Parathyroid adenoma (tissue), 2 donors: Measurements from ENCODE around the gene CTXND2.

Experiments used
- H2AFZ ChIP-seq: fragments of 300-600 bp; sonication (generic); one replicate; pipeline ENCODE4 v1.7.0; 2017; ENCODE audit warnings: antibody characterized with exemption, mild to moderate bottlenecking
- H3K27ac ChIP-seq: fragments of 300-600 bp; sonication (generic); one replicate; pipeline ENCODE4 v1.7.0; 2017
- H3K27me3 ChIP-seq: fragments of 300-600 bp; sonication (generic); one replicate; pipeline ENCODE4 v1.7.0; 2017; ENCODE audit warnings: low read length; ENCODE audit not compliant: control insufficient read depth, insufficient read depth
- H3K36me3 ChIP-seq: fragments of 300-600 bp; sonication (generic); one replicate; pipeline ENCODE4 v1.7.0; 2017; ENCODE audit warnings: low read length; ENCODE audit not compliant: control insufficient read depth, insufficient read depth
- H3K4me1 ChIP-seq: fragments of 300-600 bp; sonication (generic); one replicate; pipeline ENCODE4 v1.7.0; 2017; ENCODE audit warnings: control low read depth
- H3K4me2 ChIP-seq: fragments of 300-600 bp; sonication (generic); one replicate; pipeline ENCODE4 v1.7.0; 2017; ENCODE audit warnings: low read length
- H3K4me3 ChIP-seq: fragments of 300-600 bp; sonication (generic); one replicate; pipeline ENCODE4 v1.7.0; 2017; ENCODE audit warnings: low read depth, low read length
- H3K79me2 ChIP-seq: fragments of 300-600 bp; sonication (generic); one replicate; pipeline ENCODE4 v1.7.0; 2017; ENCODE audit warnings: control low read depth
- H3K9ac ChIP-seq: fragments of 300-600 bp; sonication (generic); one replicate; pipeline ENCODE4 v1.7.0; 2017; ENCODE audit warnings: mild to moderate bottlenecking
- H3K9me3 ChIP-seq: fragments of 300-600 bp; sonication (generic); one replicate; pipeline ENCODE4 v1.7.0; 2017; ENCODE audit warnings: low read length; ENCODE audit not compliant: control insufficient read depth
- CTCF ChIP-seq: fragments of 300-600 bp; sonication (generic); IDR thresholded peaks from one replicate; pipeline ENCODE4 v1.7.0; 2017; ENCODE audit warnings: antibody characterized with exemption, mild to moderate bottlenecking
- donor health status: primary hyperparathyroidism.

CTXND2 gene

GRCh38 chr1:150944856-150945255 is 57.9 kb downstream of the CTXND2 start:
- Histone ChIP-seq H3K4me1 (no peaks in the 10 kb centered on the region), H2AFZ (no peak overlapping the region), H3K79me2 (no peaks in the 10 kb centered on the region), H3K27me3 (no peaks in the 10 kb centered on the region), H3K36me3 (no peaks in the 10 kb centered on the region), H3K4me2 (no peak overlapping the region), H3K4me3 (no peak overlapping the region), H3K27ac (no peak overlapping the region), H3K9ac (no peak overlapping the region), H3K9me3 (no peaks in the 10 kb centered on the region)
- TF ChIP-seq CTCF = no peak

GRCh38 chr1:150954708-150955107 is 67.8 kb downstream of the CTXND2 start:
- no peak overlapping the region for H3K9ac ChIP-seq
- no peak overlapping the region for H3K4me3 ChIP-seq
- no peaks in the 10 kb centered on the region for H3K79me2 ChIP-seq
- no peak for TF ChIP-seq CTCF
- H3K4me1 ChIP-seq = no peaks in the 10 kb centered on the region
- no peak overlapping the region for H3K4me2 ChIP-seq
- H3K27me3 ChIP-seq = no peaks in the 10 kb centered on the region
- no peak overlapping the region for H2AFZ ChIP-seq
- no peaks in the 10 kb centered on the region for H3K9me3 ChIP-seq
- H3K27ac ChIP-seq = no peak overlapping the region
- no peaks in the 10 kb centered on the region for H3K36me3 ChIP-seq

GRCh38 chr1:150955280-150955679 is 68.3 kb downstream of the CTXND2 start:
- Histone ChIP-seq H3K9me3 (no peaks in the 10 kb centered on the region), H3K36me3 (no peaks in the 10 kb centered on the region)
- no peak for TF ChIP-seq CTCF

GRCh38 chr1:150957666-150958065 is 70.7 kb downstream of the CTXND2 start:
- H2AFZ ChIP-seq = no peak overlapping the region
- H3K4me1 ChIP-seq = no peaks in the 10 kb centered on the region
- H3K9me3 ChIP-seq = no peaks in the 10 kb centered on the region
- no peak overlapping the region for H3K4me2 ChIP-seq
- H3K79me2 ChIP-seq = no peaks in the 10 kb centered on the region
- no peak overlapping the region for H3K27ac ChIP-seq
- TF ChIP-seq CTCF = no peak
- no peaks in the 10 kb centered on the region for H3K27me3 ChIP-seq
- no peak overlapping the region for H3K4me3 ChIP-seq
- H3K36me3 ChIP-seq = no peaks in the 10 kb centered on the region
- no peak overlapping the region for H3K9ac ChIP-seq

More at GRCh38 chr1:150955280-150955679, 68.3 kb downstream of the CTXND2 start:
- H2AFZ ChIP-seq = no peak overlapping the region
- H3K4me3 ChIP-seq = no peak overlapping the region
- H3K27me3 ChIP-seq = no peaks in the 10 kb centered on the region
- H3K27ac ChIP-seq = no peak overlapping the region
- no peak overlapping the region for H3K4me2 ChIP-seq
- no peaks in the 10 kb centered on the region for H3K4me1 ChIP-seq
- no peaks in the 10 kb centered on the region for H3K79me2 ChIP-seq
- no peak overlapping the region for H3K9ac ChIP-seq

- Histone ChIP-seq H2AFZ (no peak overlapping the region), H3K9me3 (no peaks in the 10 kb centered on the region), H3K79me2 (no peaks in the 10 kb centered on the region), H3K4me3 (no peak overlapping the region), H3K36me3 (no peaks in the 10 kb centered on the region), H3K9ac (no peak overlapping the region), H3K4me1 (no peaks in the 10 kb centered on the region), H3K27me3 (no peaks in the 10 kb centered on the region), H3K27ac (no peak overlapping the region), H3K4me2 (no peak overlapping the region)
- TF ChIP-seq CTCF = no peak
These were observed 73.7 kb downstream of the CTXND2 start for GRCh38 chr1:150960646-150961045.
